Neural progenitor cell (in vitro differentiated cells): ENCODE data around the gene RAB3IL1.

Experiments
- CTCF ChIP-seq: fragments of 200-600 bp; sonication (generic); IDR thresholded peaks from 2 replicates; pipeline ENCODE4 v1.5.1; 2017; ENCODE audit warnings: antibody characterized with exemption, mild to moderate bottlenecking
- EZH2 ChIP-seq: fragments of 200-600 bp; sonication (generic); IDR thresholded peaks from 2 replicates; pipeline ENCODE4 v1.6.1; 2017; ENCODE audit warnings: antibody characterized with exemption, mild to moderate bottlenecking, moderate library complexity
- EZH2phosphoT487 ChIP-seq: fragments of 200-600 bp; sonication (generic); IDR thresholded peaks from 2 replicates; pipeline ENCODE4 v1.6.1; 2017; ENCODE audit warnings: antibody characterized with exemption

- TF ChIP-seq EZH2phosphoT487 (no peak), CTCF (no peak), EZH2 (no peak)
These were observed 68.7 kb downstream of the RAB3IL1 start for GRCh38 chr11:61848631-61849030.
